ENCODE data around the gene LAMA1.
A peak's percentile ranks its signal among the peaks of the same experiment; 100 is the strongest.
"Not testable (repeated sequence)": the region's sequence is repeated elsewhere in the genome, so short reads cannot be mapped to it uniquely, and the experiment has no call there.

The LAMA1 gene

GRCh38 chr18:6947338-6948030, 170.1 kb downstream of the LAMA1 start:
- no peak for DNase-seq

- no peak for DNase-seq
Observed at GRCh38 chr18:6943143-6943542, 174.5 kb downstream of the LAMA1 start.

GRCh38 chr18:6942742-6943141, 174.9 kb downstream of the LAMA1 start:
- DNase-seq = no peak

GRCh38 chr18:6941996-6942395, 175.6 kb downstream of the LAMA1 start:
- no peak for DNase-seq

GRCh38 chr18:6940451-6940850, 177.1 kb downstream of the LAMA1 start:
- DNase-seq = no peak

GRCh38 chr18:6939972-6940371, 177.6 kb downstream of the LAMA1 start:
- DNase-seq = no peak

GRCh38 chr18:6938403-6938802, 179.2 kb downstream of the LAMA1 start:
- not testable (repeated sequence) for DNase-seq

- no peak for DNase-seq
Observed at GRCh38 chr18:6938003-6938402, 179.6 kb downstream of the LAMA1 start.

GRCh38 chr18:6934859-6935258, 182.7 kb downstream of the LAMA1 start:
- no peak for DNase-seq

- DNase-seq = no peak
Observed at GRCh38 chr18:6929370-6930102, 188.1 kb downstream of the LAMA1 start.

GRCh38 chr18:6928359-6928758, 189.2 kb downstream of the LAMA1 start:
- no peak for DNase-seq

GRCh38 chr18:6927153-6927552, 190.4 kb downstream of the LAMA1 start:
- DNase-seq = no peak

GRCh38 chr18:6923220-6923619, 194.4 kb downstream of the LAMA1 start:
- DNase-seq = no peak

GRCh38 chr18:6921571-6921970, 196.0 kb downstream of the LAMA1 start:
- DNase-seq = no peak

- DNase-seq = peak; percentile 53
Observed at GRCh38 chr18:6920099-6920955, 197.3 kb downstream of the LAMA1 start.

GRCh38 chr18:6917072-6917471, 200.5 kb downstream of the LAMA1 start:
- no peak for DNase-seq

- DNase-seq = no peak
Observed at GRCh38 chr18:6901286-6901926, 216.2 kb downstream of the LAMA1 start.

GRCh38 chr18:6891788-6892187, 225.8 kb downstream of the LAMA1 start:
- no peak for DNase-seq

All from activated CD4-positive, alpha-beta T cell treated with anti-CD3 and anti-CD28 coated beads for 48 hours (primary cell).